SK-N-SH (cell line): ENCODE measurements around the gene TXNRD1. TPM values are rescaled to one million over a fixed set of nuclear protein-coding genes. Genes with fewer than 3 reads are reported as not detected.

ENCODE experiments used
- CTCF ChIA-PET: fragments of 300-600, 350-600 bp; formaldehyde crosslinking; extraction: SDS; loops from one replicate; lab custom pipeline; 2021; lab: Yijun Ruan, JAX
- POLR2A ChIA-PET: fragments of 350-600 bp; sonication (Branson Sonifier 250); formaldehyde crosslinking; extraction: SDS; loops from one replicate; lab custom pipeline; 2020; ENCODE audit warnings: antibody characterized with exemption, inconsistent platforms; lab: Yijun Ruan, JAX
- DNase-seq: peaks from one replicate; pipeline ENCODE4 v3.0.0; 2012
- H2AFZ ChIP-seq: fragments of 200-600 bp; sonication (generic); 2 replicates; pipeline ENCODE4 v1.8.1; 2016; ENCODE audit warnings: antibody characterized with exemption, mild to moderate bottlenecking, low read depth
- H3F3A ChIP-seq: fragments of 200-600 bp; sonication (generic); replicated peaks from 2 replicates; pipeline ENCODE3; 2016; ENCODE audit warnings: antibody characterized with exemption, mild to moderate bottlenecking; ENCODE audit not compliant: insufficient read depth
- H3K27ac ChIP-seq, 2 experiments: fragments of 200-500 bp in 1 of 2; fragments of 200-600 bp in 1 of 2; sonication (Bioruptor generic) in 1 of 2; sonication (generic), shearing (Covaris generic) in 1 of 2; 2 replicates each; pipeline versions ENCODE4 v1.5.1 to v1.6.1; 2014 to 2016; ENCODE audit warnings: low read depth in 2 of 2, inconsistent platforms in 1 of 2, low read length in 1 of 2, mild to moderate bottlenecking in 1 of 2, mixed read lengths in 1 of 2
- H3K27me3 ChIP-seq: fragments of 200-600 bp; sonication (generic), shearing (Covaris generic); 2 replicates; pipeline ENCODE4 v1.6.1; 2016; ENCODE audit warnings: mixed run types; ENCODE audit not compliant: insufficient read depth
- H3K36me3 ChIP-seq, 2 experiments: fragments of 200-500 bp in 1 of 2; fragments of 200-600 bp in 1 of 2; sonication (Bioruptor generic) in 1 of 2; sonication (generic) in 1 of 2; replicated peaks in 1 of 2; 2 replicates each; pipeline versions ENCODE3 to v1.5.1; 2014 to 2016; ENCODE audit warnings: low read length in 1 of 2, mild to moderate bottlenecking in 1 of 2; ENCODE audit not compliant: insufficient read depth in 2 of 2, control insufficient read depth in 1 of 2
- H3K4me1 ChIP-seq, 2 experiments: fragments of 200-500 bp in 1 of 2; fragments of 200-600 bp in 1 of 2; sonication (Bioruptor generic) in 1 of 2; sonication (generic), shearing (Covaris generic) in 1 of 2; 2 replicates each; pipeline versions ENCODE4 v1.5.1 to v1.6.1; 2014 to 2016; ENCODE audit warnings: low read depth in 1 of 2, low read length in 1 of 2, mixed run types in 1 of 2; ENCODE audit not compliant: insufficient read depth in 2 of 2, control insufficient read depth in 1 of 2
- H3K4me2 ChIP-seq: fragments of 200-600 bp; sonication (generic), shearing (Covaris generic); 2 replicates; pipeline ENCODE4 v1.6.1; 2017; ENCODE audit warnings: mixed run types
- H3K4me3 ChIP-seq, 2 experiments: fragments of 200-500 bp in 1 of 2; fragments of 200-600 bp in 1 of 2; sonication (Bioruptor generic) in 1 of 2; sonication (generic), shearing (Covaris generic) in 1 of 2; 2 replicates each; pipeline versions ENCODE4 v1.5.1 to v1.8.1; 2014 to 2016; ENCODE audit warnings: low read depth in 2 of 2, inconsistent platforms in 1 of 2, low read length in 1 of 2, mild to moderate bottlenecking in 1 of 2, mixed read lengths in 1 of 2, moderate library complexity in 1 of 2
- H3K79me2 ChIP-seq: fragments of 200-600 bp; sonication (generic); 2 replicates; pipeline ENCODE4 v1.8.1; 2017; ENCODE audit warnings: mild to moderate bottlenecking; ENCODE audit not compliant: insufficient read depth
- H3K9ac ChIP-seq: fragments of 200-600 bp; sonication (generic); 2 replicates; pipeline ENCODE4 v1.6.1; 2017; ENCODE audit warnings: mixed run types
- H3K9me2 ChIP-seq: fragments of 200-600 bp; sonication (generic); 2 replicates; pipeline ENCODE4 v1.6.1; 2017; ENCODE audit warnings: mixed run types
- H3K9me3 ChIP-seq: fragments of 200-600 bp; sonication (generic); 2 replicates; pipeline ENCODE4 v1.6.1; 2017; ENCODE audit warnings: mixed run types, mild to moderate bottlenecking, moderate library complexity
- H4K20me1 ChIP-seq: fragments of 200-600 bp; sonication (generic); 2 replicates; pipeline ENCODE4 v1.6.1; 2017; ENCODE audit warnings: mild to moderate bottlenecking, mixed run types; ENCODE audit not compliant: insufficient read depth
- CHD2 ChIP-seq: fragments of 150-350 bp; IDR thresholded peaks from 2 replicates; pipeline ENCODE4 v1.6.1; 2018; ENCODE audit warnings: low read length; ENCODE audit not compliant: partially characterized antibody
- CTCF ChIP-seq: fragments of 200-600 bp; sonication (generic); IDR thresholded peaks from 2 replicates; pipeline ENCODE4 v1.6.1; 2017; ENCODE audit warnings: antibody characterized with exemption, mild to moderate bottlenecking, moderate library complexity
- ELF1 ChIP-seq: IDR thresholded peaks from 2 replicates; pipeline ENCODE4 v1.4.0; 2012
- EP300 ChIP-seq, 2 experiments: IDR thresholded peaks; 2 replicates each; pipeline versions ENCODE4 v1.4.0 to v1.6.1; 2012; ENCODE audit warnings: borderline replicate concordance in 1 of 2, low read depth in 1 of 2, low read length in 1 of 2
- FOXJ3 ChIP-seq: sonication (generic); formaldehyde crosslinking; IDR thresholded peaks from 2 replicates; pipeline ENCODE4 v1.5.1; 2020; ENCODE audit warnings: mild to moderate bottlenecking, missing genetic modification reagents
- FOXM1 ChIP-seq: IDR thresholded peaks from 2 replicates; pipeline ENCODE4 v1.4.0; 2012; ENCODE audit warnings: low read depth, mild to moderate bottlenecking
- GABPA ChIP-seq: IDR thresholded peaks from 2 replicates; pipeline ENCODE4 v1.4.0; 2012; ENCODE audit warnings: low read depth, mild to moderate bottlenecking
- GATA2 ChIP-seq: sonication (generic); formaldehyde crosslinking; IDR thresholded peaks from 2 replicates; pipeline ENCODE4 v1.5.0; 2020; ENCODE audit warnings: mild to moderate bottlenecking, missing genetic modification reagents
- MAX ChIP-seq: IDR thresholded peaks from 2 replicates; pipeline ENCODE4 v1.4.0; 2012; ENCODE audit warnings: low read depth
- MXI1 ChIP-seq: IDR thresholded peaks from 2 replicates; pipeline ENCODE4 v1.6.1; 2012; ENCODE audit warnings: mild to moderate bottlenecking, low read depth, low read length, improper control_type of control experiment
- NFIC ChIP-seq: IDR thresholded peaks from 2 replicates; pipeline ENCODE4 v1.4.0; 2012; ENCODE audit warnings: borderline replicate concordance
- NRF1 ChIP-seq: IDR thresholded peaks from 2 replicates; pipeline ENCODE4 v1.6.1; 2012; ENCODE audit warnings: low read depth, mild to moderate bottlenecking, low read length
- PBX3 ChIP-seq: IDR thresholded peaks from 2 replicates; pipeline ENCODE4; 2012
- RAD21 ChIP-seq: IDR thresholded peaks from 2 replicates; pipeline ENCODE4 v1.6.1; 2012; ENCODE audit warnings: mild to moderate bottlenecking, low read length
- SIN3A ChIP-seq: IDR thresholded peaks from 2 replicates; pipeline ENCODE4 v1.6.1; 2012; ENCODE audit warnings: low read depth, mild to moderate bottlenecking, low read length, moderate library complexity, borderline replicate concordance
- USF1 ChIP-seq: IDR thresholded peaks from 2 replicates; pipeline ENCODE4 v1.4.0; 2012; ENCODE audit warnings: low read depth, borderline replicate concordance
- ZBTB33 ChIP-seq: IDR thresholded peaks from 2 replicates; pipeline ENCODE4 v1.4.0; 2012; ENCODE audit warnings: low read depth, borderline replicate concordance
- WGBS: methylation state at CpG from one replicate; pipeline ENCODE4 v1.1.6; 2017; ENCODE audit warnings: low lambda C conversion rate; 5-methylcytosine and 5-hydroxymethylcytosine counted together
- polyA plus RNA-seq, 3 experiments: library from polyadenylated mRNA; depleted of rRNA; stranded (reverse); fragments of >200 nt; gene quantifications; 2 replicates each; pipeline ENCODE4 v1.2.3, GENCODE V29; 2012

Gene TXNRD1
- polyA plus RNA-seq, 1 of the 3 experiments (the other 2 are of a cell fraction), result 143 TPM

- TF ChIP-seq PBX3 (peak; percentile 84), RAD21 (no peak), FOXJ3 (CRISPR knock-in tag) (no peak), USF1 (peak; percentile 69; the same call in 1 of the 2 replicates), FOXM1 (no peak), ZBTB33 (no peak), ELF1 (no peak), CTCF (no peak), GABPA (no peak)
Observed at GRCh38 chr12:104286516-104287482, 71.2 kb downstream of the TXNRD1 start (continued).

GRCh38 chr12:104288635-104289274 lies 73.2 kb downstream of the TXNRD1 start:
- H3K27ac ChIP-seq, result peak overlapping the region; percentile 95 to 97
- H3K27me3 ChIP-seq, result no peaks in the 10 kb centered on the region
- no peaks in the 10 kb centered on the region for H3K9me2 ChIP-seq
- ChIA-PET POLR2A (interaction anchor here (1.2 kb wide), 1 partner anchor 150 kb away, joined by 3 read pairs; the partner anchor contains the start of gene NFYB), CTCF (interaction anchor here (0.7 to 3.0 kb wide), 7 partner anchors 12 to 239 kb away, joined by 3 to 13 read pairs (median 4); partner anchors contain the start of genes EID3, GLT8D2 and NFYB)
- H3K36me3 ChIP-seq, result peaks cover 10 to 22% of the 10 kb centered on the region in 2 experiments
- H3K79me2 ChIP-seq, result peaks cover 71% of the 10 kb centered on the region
- H3K9me3 ChIP-seq, result no peaks in the 10 kb centered on the region
- DNase-seq, result peak; percentile 91
- H3K4me3 ChIP-seq, result peak overlapping the region; percentile 74 to 75
- peak overlapping the region; percentile 95 for H3K9ac ChIP-seq
- H3F3A ChIP-seq, result peaks cover 24% of the 10 kb centered on the region
- peak overlapping the region; percentile 95 for H3K4me2 ChIP-seq
- H4K20me1 ChIP-seq, result peaks cover 53% of the 10 kb centered on the region
- H3K4me1 ChIP-seq, result peaks cover 16 to 18% of the 10 kb centered on the region in 2 experiments; a peak in 3 of 4 replicates
- WGBS, result 2% methylated on average over 27 of the region's 41 CpGs
- H2AFZ ChIP-seq, result no peak overlapping the region; the same call in 1 of the 2 replicates
- TF ChIP-seq MAX, result peak; percentile 98
- peak; percentile 34 for TF ChIP-seq CHD2
- TF ChIP-seq SIN3A, result peak; percentile 94; the same call in 1 of the 2 replicates
- TF ChIP-seq FOXJ3 (CRISPR knock-in tag), result 0 out of 2 replicates have a peak, but pooled peaks have one; percentile 45
- TF ChIP-seq MXI1, result peak; percentile 96
- 0 out of 4 replicates have a peak, but pooled peaks of 1 of the 2 experiments have one; percentile 11 for TF ChIP-seq EP300 (IDR thresholded peaks at IDR 0.05; ENCODE audit: borderline replicate concordance in 1 of 2, low read depth in 1 of 2, low read length in 1 of 2)
- 0 out of 2 replicates have a peak, but pooled peaks have one; percentile 16 for TF ChIP-seq GATA2 (CRISPR knock-in tag)
- 0 out of 2 replicates have a peak, but pooled peaks have one; percentile 12 for TF ChIP-seq NRF1
- no peak for TF ChIP-seq NFIC
- no peak; the same call in 1 of the 2 replicates for TF ChIP-seq USF1
